Measurements from ENCODE around the gene LPGAT1.

The LPGAT1 gene

DNA sequence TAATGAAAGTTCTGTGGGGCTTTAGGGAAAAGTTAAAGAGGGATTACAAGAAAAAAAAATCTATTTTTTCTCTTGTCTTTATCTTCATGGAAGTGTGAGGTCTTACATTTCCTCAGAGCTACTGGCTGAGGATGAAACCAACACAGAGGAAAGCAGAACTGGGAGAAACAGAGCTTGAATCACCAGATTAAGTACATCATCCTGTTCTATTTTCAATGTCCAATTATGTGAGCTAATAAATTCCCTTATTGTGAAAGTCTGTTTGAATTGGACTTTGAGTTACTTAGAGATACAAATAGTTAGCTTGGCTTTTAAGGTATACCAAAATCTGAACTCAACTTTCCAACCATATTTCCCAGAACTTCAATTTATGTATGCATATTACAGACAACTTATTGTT lies 69.2 kb downstream of the LPGAT1 start:
- no peak for DNase-seq

DNA sequence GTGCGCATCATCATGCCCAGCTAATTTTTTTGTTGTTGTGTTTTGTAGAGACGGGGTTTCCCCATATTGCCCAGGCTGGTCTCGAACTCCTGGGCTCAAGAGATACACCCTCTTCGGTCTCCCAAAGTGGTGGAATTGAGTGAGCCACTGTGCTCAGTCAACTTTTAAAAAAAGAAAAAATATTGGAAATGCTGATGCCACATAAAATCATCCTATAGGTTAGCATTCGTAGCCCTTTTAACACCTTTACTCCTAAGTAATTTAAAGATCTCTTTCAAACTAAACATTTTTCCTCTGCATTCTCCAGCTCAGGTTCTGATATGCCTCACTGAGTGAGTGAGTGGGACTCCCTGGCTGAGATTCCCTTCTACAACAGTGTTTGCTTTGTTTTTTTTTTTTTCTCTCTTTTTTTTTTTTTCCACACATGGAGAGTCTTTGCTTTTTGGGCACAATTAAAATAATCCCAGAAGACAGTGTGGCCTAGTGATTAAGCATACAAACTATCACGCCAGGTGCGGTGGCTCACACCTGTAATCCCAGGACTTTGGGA lies 74.0 kb downstream of the LPGAT1 start:
- DNase-seq, result no peak

DNA sequence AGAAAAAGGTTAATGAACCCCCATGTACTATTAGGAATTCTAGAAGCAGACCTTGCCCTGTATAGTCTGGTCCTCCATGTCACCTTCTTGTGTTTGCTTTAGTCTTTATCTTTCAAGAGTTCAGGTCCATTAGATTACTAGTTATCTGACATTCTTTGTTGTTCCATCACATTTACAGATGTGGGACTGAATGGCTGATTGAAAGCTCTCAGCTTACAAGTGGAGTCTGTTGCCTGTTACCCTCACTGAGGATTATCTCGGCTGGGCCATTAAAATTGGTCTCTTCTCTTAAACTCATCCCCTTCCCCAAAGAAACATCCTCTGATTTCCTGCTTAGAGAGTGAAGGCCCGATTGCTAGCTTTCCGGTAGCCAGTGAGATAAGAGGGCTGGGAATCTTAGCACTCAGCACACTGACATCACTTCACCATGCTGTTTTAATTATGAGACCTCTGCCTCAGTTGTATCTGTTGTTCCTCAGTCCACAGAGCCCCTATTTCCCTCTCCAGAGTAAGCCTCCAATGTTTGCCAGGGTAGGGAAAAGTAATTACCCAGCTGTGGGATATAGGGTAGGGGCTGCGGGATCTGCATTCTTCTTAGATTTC lies 76.8 kb downstream of the LPGAT1 start:
- DNase-seq, result no peak

DNA sequence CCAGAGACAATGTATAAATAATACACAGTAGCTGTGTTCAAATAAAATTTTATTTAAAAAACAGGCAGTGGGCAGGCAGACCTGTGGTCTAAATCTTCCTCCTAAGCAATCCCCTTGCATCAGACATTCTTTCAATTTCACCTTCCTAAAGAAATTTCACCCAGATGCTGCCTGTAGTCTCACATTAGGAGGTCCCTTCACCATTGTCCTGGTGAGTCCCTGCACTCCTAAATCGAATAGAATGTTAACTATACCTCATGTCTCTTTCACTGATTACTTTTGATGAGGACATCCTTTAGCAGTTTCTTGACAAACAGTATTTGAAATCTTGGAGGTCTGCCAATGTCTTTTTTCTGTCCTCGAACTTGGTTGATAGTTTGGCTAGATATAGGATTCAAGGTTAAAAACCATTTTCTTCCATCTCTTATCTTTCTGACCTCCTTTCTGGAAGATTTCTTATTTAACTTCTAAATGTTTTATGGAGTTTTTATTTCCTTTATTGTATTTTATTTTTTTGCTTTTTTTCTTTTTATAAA lies 77.5 kb downstream of the LPGAT1 start:
- DNase-seq, result no peak

DNA sequence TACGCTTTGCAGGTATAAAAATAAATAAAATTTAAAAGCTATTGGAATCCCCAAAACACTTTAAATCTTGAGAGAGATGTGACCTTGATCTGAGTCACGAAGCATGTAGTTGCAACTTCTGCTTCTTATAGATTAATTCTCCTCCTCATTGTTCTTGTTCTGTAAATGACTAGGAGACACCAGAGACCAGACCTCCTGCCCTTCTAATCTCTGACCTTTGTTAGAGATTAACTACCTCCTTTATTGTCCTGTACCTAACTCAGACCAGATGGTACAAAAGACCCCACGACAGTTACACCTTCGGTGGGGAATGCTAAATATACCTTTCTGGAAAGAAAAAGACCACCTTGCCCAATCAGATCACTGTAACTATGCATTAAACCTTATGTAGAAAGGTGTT lies 78.2 kb downstream of the LPGAT1 start:
- no peak for DNase-seq

DNA sequence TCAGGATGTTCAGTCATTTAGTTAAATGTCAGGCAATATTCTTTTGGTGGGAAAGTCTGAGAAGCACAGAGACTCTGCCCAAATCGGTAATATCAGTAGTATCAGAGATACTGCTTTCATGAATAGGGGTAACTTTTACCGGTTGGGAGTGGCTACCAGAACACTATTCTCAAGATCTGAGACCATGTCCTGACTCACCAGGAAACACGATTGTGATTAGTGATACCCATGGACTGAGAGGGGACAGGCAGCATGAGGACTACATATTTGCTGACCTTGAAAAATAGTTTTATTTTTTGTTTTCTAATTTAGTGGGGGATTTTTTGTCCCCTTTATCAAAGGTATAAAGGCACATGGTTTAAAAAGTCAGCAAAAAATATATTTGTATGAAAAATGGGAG lies 79.1 kb downstream of the LPGAT1 start:
- no peak for DNase-seq

DNA sequence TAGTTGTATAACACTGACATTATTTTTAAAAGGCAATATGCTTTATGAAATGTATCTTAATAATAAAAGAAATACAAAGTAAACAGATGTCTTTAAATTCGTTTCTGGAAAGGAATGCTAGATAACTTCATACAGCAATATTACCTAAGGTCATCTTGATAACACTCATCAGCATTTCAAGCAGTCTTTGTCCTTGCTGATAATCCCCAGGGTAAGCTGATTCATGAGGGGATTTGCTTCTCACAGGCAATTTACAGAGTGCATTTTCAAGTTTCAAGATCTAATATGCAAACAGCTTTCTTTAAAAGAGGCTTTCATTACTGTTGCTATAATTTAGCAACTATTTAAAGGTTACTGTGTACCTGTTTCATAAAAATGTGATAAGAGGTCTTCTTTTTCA lies 80.0 kb downstream of the LPGAT1 start:
- no peak for DNase-seq

DNA sequence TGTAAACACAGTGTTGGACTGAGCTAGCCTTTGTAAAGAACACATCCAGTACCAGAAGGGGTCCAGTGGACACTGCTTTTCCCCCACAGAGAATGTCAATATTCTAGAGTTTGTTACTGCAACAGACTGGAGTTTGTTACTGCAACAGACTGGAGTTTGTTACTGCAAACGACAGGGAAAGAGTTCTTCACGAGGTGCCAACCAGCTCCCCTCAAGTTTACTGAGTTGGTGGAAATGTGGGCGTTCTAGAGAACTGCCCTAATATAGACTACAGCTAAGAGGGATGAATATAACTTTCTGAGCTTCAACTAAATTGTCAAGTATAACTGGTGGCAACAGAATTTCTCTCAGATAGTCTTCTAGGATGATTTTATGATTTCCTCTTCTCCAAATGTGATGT lies 81.3 kb downstream of the LPGAT1 start:
- DNase-seq, result no peak

DNA sequence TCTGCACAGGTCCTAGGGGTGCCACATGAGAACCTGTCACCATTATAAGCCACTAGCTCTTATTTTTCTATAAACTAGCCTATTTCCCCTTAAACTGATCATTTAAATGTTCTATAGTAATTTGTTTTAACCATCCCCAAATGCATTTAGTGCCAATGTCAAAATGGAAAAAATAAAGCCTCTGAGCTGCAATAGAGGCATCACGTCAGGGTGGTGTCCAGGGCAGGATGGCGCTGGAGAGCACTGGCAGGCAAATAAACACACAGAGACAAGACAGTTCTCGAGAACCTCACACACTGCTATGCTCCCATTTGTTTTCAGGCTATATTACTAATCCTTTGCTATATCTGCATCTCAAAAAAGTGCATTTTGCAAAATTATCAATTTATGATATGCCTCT lies 81.8 kb downstream of the LPGAT1 start:
- no peak for DNase-seq

DNA sequence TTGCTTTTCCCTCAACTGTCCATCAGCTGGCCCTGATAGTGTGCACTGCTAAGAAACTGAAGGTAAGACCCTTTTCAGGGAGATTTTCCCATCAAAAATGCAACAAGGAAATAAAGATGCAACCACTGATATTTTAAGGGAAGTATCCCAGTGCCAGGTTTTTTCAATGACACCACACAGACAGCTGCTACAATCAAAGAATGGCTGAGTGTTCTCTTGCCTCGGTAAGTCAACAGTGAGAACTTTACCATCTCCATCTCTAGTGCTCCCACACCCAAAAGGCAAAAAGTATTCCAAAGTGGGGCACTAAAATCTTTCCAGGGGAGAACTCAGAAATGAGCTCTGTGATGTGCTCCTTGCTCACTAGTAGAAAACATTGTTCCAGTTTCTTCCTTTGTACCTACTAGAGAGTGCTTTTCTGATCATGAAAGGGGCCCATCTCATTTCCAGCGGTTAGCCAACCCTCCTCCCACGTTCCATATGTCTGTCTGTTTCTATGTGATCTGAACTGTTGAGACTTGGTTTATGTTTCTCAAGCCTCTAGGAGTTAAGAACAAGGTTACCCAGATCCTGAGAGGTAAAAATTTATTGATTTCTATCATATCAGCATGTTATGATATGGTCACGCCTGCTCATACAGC lies 87.6 kb downstream of the LPGAT1 start:
- DNase-seq, result no peak

DNA sequence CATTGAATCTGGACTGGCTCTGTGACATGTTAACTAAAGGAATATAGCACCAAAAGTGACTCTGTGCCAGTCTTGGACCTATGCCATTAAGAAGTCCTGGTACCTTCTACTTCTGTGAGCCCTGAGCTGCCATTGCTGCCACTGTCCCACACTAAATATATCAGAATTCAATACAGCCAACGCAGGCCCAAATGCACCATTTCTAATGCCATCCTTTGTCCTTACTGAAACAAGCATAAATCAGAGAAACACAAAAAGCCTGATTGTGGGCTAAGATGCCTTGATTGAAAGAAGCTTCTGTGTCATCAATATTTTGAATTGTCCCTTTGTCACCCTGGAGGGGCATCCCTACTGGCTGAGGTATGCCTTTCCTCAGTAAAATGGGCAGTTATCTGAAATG lies 88.3 kb downstream of the LPGAT1 start:
- no peak for DNase-seq

DNA sequence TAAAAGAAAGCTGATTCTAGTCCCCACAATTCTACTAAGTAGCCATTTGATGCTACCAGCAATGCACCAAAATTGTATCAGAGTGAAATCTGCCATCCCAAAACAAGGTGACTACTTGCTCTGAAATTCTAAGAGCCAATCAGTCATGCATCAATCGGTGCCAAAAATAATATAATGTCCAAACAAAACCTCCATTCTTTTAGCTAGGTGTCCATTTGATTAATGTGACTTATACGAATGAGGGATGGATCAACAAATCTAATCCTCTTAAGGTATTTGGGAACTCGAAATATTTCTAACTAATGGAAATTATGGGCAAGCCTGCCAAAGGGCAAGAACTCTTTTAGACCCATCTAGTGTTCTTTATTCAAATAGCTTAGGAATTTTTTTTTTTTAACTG lies 88.8 kb downstream of the LPGAT1 start:
- DNase-seq, result no peak

DNA sequence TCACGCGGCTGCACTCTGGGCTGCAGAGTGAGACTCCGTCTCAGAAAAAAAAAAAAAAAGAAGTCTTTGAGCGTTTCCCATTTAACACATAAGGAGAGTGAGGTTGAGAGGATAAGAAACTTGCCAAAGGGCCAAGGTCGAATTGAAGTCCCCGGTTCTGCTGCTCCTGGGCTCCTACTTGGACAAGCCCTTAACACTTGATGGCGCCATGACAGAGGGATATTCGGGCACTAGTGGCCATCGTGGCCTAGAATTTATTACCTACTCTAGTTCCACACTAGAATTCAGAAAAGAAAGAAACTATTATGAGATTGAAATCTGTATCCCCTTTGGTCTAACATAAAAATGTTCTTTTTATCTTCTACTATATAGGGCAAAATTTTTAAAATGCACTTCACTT lies 89.4 kb downstream of the LPGAT1 start:
- DNase-seq, result no peak

DNA sequence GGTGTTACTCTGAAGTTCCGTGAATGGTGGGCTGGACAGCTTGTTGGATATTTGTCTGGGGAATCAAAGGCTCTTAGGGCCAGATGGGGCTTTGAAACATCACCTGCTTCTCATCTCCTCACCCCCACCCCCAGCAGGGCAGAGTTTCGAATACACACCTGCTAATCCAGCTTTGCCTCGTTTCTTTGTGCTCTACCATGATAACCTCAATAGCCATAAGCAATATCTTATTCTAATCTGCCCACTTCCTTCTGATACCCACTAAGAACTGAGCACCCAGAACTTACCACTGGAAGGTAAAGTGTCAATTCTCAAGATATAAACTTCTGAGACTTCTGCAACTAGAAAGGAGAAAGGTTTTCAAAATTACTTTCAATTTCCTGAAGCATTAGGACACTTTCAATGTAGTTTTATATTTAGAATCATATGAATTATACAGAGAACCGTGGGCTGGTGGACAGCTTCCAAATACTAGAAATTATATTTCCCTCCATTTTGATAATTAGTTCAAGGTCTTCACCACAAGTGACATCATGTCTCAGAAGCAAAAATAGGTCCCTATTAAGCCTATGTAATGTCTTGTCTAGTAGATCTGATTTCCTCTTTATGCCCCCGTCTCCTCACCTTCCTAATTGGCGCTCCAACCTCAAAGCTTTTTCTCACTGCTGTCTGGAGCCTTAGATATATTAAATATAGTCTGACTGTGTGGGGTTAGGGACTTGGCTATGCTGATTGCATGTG lies 90.7 kb downstream of the LPGAT1 start:
- no peak for DNase-seq

DNA sequence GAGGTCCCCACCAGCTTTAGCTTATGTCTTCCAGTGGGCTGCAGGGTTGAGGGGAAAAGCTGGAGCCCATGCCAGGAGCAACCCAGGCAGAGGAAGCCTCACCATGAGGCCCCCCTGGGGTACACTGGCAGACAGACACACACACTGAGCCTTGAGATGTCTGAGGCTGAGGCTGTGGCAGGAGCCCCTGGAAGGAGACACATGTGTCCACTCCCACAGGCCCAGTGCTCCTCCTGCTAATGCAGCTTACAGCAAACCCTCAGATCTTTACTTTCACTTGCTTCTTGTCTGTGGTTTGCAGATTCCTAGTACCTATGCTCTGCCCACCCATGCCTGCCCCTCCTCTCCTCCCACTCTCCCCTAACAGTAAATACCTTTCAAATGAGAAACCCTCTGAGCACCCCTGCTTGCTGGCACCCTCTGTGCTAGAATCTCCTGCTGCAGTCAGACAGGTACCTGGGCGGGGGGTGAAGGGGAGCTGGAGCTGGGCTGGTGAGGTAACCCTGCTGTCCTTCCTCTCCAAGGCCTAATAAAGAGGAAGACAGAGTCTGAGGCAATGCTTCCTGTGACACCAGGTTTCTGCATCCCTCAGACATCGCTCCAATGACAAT lies 91.8 kb downstream of the LPGAT1 start:
- no peak for DNase-seq

DNA sequence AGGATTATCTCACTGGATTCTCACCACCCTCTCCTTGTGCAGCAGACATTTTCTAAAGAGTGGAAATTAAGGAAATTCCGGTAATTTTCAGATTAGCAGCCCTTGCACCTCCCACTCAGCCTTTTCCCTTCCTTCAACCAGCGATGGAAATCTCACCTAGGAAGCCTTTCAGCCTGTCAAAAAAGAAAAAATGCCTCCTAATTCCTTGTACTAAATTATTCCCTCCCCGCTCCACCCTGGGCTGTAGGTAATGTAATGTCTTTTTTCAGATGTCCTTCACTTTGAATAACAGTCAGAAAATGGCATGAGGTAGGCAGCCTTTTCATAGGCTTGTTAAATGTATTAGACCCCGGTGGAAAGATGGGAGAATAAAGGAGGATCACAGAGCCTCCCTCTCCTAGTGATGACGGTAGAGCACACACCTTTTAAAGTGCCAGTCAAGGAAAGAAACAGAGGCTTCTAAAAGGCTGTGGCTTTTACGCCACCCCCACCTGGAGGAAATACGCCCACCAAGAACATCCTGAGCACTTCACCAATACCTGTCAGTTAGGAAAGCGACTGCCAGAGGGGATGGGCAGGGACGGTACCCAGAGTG lies 92.4 kb downstream of the LPGAT1 start:
- no peak for DNase-seq

DNA sequence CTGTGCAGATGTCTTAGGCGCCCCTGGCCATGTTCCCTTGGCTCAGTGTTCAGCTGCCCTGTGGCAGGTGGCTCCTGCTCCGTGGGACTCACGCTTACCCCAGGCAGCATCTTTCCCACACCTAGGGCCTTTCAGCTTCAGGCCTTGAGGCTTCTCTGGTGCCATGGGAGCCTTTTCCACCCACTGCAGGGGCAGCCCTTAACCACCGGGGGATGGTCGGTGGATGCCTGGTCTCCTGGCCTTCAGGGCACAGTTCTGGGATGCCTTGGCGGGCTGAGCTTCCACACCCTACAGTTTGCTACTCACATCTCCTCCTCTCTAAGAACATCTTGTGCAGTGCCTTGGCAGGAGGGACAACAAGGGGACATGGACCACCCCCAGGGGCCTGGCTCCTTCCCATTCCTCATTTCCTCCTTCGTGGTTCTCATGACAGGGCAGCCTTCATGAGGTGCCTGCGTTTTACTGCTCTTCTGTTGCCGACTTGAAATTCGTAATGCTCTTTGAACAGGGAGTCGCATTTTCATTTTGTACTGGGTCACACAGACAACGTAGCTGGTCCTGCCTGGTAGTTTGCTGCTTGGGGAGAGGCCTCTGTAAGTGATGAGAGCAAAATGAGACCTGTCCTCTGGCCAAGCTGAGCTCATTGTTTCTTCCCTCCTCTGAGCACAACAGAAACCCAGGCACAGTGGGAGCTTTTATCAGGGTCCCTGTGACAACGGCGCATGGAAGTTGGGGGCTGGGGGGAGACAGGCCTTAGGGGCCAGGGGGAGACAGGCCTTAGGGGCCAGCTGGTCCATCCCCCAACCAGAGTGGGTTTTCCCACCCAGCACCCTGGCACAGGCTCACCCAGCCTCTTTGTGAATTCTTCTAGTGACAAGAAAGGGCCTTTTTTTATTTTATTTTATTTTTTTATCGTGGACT lies 93.2 kb downstream of the LPGAT1 start:
- DNase-seq, result no peak

DNA sequence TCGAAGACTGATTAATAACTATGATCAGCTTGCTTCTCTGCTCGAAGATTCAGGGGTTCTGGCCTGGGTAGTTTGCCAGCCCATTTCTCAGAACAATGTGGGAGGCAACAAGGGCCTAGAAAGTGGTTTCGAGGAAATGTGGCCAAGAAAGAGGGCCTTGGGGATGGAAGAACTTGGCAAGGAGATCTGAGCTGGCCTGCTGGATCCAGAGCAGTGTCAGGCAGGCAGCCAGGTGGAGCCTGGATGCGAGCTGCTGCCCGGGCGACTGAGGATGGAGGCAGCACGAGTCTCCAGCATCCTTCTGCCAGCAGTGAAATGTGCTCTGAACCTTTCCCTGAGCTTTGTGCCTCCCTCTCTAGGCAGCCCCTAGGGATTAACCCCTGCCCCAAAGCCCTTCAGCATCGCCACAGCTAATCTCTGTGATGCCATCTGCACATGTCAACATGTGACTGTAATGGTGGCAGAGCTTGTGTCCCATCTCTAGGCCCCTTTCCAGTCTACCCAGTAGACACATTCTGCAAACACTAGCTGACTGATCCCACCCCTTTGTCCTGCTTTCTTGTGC lies 94.1 kb downstream of the LPGAT1 start:
- no peak for DNase-seq

DNA sequence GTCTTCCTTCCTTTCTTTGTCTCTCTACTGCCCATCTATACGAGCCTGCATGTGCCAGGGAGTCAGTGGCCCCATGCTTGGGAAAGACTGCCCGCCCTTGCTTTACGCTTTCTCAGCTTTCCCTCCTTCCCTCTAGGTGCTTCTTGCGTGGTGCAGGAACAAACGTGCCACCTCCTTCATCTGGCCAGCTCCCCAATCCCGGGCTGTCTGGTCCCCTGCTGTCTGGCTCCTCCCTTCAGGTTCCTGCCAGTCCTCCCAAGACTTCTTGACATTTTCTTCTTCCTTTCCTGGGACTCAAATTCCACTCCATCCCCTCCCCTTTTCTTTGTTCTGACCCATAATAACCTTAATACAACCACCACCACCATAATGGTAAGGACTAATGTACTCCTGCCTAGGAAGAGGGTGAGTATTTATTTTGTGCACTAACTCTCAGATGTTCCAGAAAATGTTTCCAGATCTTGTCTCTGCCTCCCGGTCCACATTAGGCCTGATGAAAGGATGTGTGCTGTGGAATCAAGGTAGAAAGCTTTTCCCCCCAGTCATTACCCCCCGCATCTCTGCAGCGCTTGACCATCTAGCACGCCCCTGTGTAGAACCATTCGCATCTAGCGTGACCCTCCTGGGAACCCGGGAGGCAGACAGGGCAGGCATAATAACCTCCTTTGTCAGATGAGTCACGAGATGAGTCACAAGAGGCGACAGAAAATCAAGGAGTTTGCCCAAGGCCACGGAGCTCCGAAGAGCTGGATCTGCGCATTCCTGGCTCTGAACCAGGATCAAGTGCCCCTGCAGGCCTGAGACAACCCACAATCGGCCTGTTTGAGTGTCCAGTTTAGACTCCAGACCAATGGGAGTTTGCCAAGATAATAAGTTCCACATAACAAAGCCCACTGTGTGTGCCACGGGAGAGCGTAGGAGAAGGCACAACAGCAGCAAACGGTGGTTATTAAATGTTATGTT lies 95.1 kb downstream of the LPGAT1 start:
- no peak for DNase-seq

DNA sequence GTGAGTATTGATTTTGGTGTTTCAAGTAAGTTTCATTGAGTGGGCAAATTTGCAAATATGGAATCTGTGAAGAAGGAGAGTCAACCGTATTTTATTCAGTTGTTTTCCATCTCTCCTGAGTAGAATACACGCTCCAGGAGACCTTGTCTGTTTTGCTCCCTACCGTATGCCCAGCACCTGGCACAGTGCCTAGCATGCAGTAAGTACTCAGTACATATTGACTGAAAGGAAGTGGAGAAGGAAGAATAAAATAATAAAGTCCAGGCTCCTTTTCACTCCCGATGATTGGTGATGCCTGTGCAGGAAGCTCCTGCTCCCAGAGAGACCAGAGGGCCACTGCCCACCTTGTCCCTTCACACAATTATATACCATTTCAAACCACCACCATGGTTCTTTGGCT lies 95.8 kb downstream of the LPGAT1 start:
- no peak for DNase-seq
